COLO829 (cell line): ENCODE data around the gene ZNF358.

Experiments
- DNase-seq: peaks from one replicate; pipeline ENCODE4 v3.0.0; 2012; ENCODE audit warnings: low spot score

Gene ZNF358

GRCh38 chr19:7559102-7559501 is 43.2 kb downstream of the ZNF358 start:
- DNase-seq, result no peak

DNA sequence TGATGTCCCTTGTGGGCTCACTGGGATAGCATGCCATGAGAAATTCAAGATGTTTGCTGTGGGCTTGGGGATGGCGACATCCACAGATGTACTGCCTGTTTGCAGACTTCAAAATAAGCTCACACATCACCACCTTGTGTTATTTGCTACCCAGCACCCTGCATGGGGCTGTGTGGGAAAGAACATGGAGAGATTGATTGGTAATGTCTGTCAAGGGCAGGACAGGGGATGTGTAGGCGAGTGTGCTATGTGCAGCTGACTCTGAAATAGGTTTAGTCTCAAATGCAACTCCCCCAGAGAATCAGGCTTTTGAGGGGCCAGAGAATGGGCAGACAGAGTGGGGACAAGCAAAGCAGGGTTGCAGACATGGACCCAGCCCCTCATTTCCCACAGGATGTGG is 44.4 kb downstream of the ZNF358 start:
- no peak for DNase-seq

DNA sequence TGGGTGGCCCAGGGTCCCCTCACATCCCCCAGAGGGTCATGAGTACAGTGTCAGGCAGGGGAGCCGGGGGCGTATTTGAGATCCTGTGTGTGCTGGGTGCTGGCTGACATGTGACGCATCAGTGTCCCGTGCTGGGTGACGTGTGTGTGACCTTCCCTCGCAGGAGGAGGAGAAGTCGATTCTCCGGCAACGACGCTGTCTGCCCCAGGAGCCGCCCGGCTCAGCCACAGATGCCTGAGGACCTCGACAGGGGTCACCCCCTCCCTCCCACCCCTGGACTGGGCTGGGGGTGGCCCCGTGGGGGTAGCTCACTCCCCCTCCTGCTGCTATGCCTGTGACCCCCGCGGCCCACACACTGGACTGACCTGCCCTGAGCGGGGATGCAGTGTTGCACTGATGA is 45.4 kb downstream of the ZNF358 start:
- DNase-seq, result no peak

DNA sequence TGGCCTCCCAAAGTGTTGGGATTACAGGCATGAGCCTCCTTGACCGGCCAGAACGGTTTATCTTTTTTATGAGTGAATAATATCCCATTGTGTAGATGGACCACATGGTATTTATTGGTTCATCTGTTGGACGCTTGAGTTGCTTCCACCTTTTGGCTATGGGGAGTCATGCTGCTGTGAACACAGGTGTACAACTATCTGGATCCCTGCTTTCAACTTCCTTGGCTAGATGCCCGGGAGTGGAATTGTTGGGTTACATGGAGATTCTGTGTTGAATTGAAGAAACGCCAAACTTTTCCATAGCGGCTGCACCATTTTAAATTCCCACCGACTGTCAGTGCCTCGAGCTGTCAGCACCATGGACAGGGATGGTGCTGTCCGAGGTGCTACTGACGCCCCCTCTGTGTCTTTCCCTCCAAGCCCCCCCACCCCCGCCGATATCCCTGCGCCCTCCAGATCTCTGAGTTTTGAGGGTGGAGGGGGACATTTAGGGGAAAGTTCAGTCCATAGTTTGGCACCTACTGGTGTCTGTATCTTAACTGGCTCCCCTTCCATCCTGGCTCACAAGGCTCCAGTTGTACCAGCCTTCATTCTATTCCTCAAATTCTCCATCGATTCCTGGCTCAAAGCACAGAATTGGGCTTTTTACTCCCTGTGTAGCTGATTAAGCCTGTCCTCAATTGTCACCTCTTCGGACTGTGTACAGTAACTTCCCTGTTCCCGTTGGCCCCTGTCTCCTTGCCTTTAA is 46.9 kb downstream of the ZNF358 start:
- DNase-seq, result no peak

- no peak for DNase-seq
These were observed 49.0 kb downstream of the ZNF358 start for GRCh38 chr19:7564866-7565265.

DNA sequence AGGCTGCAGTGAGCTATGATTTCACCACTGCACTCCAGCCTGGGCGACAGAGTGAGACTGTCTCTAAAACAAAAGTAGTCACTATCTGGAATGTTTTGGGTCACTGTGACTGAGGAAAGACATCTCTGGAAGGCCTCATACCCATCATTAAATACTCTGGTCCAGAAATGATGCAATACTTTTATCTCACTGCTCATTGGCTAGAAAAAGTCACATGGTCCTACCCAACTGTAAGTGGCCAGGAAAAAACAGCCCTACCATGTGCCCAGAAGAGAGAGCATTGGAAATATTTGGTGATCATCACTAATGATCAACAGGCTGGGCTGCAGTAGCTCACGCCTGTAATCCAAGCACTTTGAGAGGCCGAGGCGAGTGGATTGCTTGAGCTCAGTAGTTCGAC is 49.4 kb downstream of the ZNF358 start:
- no peak for DNase-seq
